DMS79 treated with DMSO at 0.1 percent for 48 hours (cell line): ENCODE data around the gene PPP6C.
A peak's percentile ranks its signal among the peaks of the same experiment; 100 is the strongest.
"Not testable (repeated sequence)": the region's sequence is repeated elsewhere in the genome, so short reads cannot be mapped to it uniquely, and the experiment has no call there.

Experiments used
- DNase-seq: peaks from one replicate; lab custom pipeline; 2025; lab: John Stamatoyannopoulos, UW

The PPP6C gene

DNA sequence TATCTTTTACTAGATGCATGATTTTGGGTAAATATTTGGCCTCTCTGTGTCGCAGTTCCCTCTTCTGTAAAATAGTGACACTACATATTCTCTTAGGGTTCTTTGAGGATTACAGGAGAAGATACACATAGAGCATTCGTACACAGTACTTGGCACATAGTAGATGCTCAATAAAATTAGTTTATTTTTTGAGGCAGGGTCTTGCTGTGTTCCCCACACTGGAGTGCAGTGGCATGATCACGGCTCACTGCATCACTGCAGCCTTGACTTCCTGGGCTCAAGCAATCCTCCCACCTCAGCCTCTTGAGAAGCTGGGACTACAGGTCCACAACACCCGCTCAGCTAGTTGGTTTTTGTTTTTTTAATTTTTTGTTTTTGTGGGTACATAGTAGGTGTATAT is 47.9 kb downstream of the PPP6C start:
- DNase-seq, result no peak

DNA sequence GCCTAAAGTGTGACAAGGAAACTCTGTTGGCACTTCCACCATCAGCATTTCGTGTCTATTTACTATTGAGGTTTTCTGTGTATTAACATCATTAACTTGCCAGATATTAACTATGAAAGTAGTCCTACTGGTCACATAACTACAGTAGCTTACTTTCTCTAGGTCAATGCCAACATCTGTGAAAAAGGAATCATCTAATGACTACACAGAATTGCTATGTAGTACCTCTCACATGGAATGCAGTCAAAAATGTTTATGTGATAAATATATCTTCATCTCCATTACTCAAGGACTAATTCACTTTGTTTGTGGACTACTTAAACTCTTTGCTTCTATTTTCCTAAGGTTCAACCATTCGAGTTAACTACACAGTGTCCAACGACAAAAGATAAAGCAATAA is 48.4 kb downstream of the PPP6C start:
- DNase-seq, result no peak

- no peak for DNase-seq
Observed at GRCh38 chr9:125140576-125140975, 49.0 kb downstream of the PPP6C start.

- DNase-seq, result no peak
Observed at GRCh38 chr9:125137200-125137599, 52.4 kb downstream of the PPP6C start.

DNA sequence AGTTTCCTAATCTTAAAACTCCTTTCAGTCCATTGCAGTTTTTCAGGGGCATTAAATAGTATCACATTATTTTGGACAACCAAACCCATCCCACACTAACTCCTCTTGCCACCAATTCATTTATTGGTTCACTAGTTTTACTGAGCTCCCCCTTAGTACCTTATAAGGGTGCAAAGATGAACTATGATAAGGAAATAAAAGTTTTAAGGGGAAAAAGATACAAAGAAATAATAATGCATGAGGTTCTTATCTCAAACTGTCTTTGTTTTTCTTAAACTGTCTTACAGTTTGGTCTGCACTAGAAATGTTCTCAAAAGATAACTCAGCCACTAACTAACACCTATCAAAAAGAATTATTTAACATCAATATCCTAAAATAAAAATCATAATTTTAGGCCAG is 54.6 kb downstream of the PPP6C start:
- no peak for DNase-seq

- no peak for DNase-seq
Observed at GRCh38 chr9:125133403-125134329, 55.9 kb downstream of the PPP6C start.

DNA sequence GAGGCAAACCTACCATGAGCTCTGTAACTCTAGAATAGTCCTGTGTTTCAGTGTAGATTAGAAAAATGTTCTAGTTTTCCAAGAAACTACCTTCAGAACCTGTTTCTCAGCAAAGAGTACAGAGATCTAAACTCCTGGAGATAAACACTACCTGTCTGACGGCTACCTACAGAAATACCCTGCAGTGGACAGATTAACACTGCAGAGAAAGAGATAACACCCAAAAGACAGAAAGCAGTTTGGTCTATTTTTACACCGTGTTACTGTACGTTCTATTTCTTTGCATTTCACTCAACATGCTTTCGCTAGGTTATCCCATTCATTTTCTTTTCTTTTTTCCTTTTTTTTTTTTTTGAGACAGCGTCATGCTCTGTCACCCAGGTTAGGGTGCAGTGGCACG is 57.8 kb downstream of the PPP6C start:
- DNase-seq, result no peak

GRCh38 chr9:125126019-125126746 is 63.4 kb downstream of the PPP6C start:
- DNase-seq, result peak; percentile 5

DNA sequence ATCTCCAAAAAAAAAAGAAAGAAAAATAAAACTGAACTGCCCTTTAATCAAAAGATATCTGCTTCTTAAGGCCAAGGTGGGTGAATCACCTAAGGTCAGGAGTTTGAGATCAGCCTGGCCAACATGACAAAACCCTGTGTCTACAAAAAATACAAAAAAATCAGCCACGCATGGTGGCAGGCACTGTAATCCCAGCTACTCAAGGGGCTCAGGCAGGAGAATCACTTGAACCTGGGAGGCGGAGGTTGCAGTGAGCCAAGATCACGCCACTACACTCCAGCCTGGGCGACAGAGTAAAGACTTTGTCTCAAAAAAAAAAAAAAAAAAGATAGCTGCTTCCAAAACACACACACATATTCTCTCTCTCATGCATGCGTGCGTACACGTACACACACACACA is 64.1 kb downstream of the PPP6C start:
- DNase-seq, result peak; percentile 5

- no peak for DNase-seq
Observed at GRCh38 chr9:125121146-125121545, 68.5 kb downstream of the PPP6C start.

DNA sequence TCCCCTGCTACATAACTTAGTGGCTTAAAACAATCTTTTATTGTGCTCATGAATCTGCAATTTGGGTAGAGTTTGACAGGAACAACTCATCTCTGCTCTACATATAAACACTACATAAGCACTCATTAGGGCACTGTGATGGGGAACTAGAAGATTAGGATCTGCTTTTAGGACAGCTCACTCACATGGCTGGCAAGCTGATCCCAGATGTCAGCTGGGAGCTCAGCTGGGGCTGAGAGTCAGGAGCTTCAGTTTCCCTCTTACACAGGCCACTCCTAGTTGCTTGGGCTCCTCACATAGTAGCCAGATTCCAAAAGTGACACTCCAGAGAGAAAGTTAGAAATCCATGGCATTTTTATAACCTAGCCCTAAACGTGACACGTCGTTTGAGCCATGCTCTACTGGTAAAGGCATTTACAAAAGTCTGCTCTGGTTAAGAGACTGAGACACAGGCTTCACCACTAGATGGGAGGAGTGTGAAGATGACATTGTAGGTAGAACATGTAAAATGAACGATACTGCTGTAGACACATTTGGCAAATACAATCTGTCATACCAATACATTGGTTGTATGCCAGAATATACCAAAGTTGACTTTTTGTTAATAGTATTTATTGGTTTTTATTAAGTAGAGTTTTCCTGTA is 69.8 kb downstream of the PPP6C start:
- DNase-seq, result no peak

GRCh38 chr9:125118696-125119095 is 70.9 kb downstream of the PPP6C start:
- DNase-seq, result not testable (repeated sequence)

DNA sequence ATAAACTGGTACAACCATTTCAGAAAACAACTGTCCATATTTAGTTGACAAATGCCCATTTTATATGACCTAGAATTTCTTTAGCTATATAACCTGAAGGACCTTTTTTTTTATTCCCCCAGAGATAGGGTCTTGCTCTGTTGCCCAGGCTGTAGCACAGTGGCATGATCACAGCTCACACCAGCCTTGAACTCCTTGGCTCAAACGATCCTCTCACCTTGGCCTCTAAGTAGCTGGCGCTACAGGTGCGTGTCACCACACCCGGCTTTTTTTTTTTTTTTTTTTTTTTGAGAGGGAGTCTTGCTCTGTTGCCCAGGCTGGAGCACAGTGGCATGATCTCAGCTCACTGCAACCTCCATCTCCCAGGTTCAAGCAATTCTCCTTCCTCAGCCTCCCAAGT is 75.1 kb downstream of the PPP6C start:
- DNase-seq, result not testable (repeated sequence)

DNA sequence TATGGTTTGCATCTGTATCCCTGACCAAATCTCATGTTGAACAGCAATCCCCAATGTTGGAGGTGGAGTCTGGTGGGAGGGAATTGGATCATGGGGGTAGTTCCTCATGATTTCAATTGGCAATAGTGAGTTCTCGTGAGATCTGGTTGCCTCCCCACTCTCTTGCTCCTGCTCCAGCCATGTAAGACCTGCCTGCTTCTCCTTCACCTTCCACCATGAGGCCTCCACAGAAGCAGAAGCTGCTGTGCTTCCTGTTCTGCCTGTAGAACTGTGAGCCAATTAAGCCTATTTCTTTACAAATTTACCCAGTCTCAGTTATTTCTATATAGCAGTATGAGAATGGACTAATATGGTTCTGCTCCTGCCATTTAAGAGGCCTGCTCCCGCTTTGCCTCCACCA is 79.1 kb downstream of the PPP6C start:
- DNase-seq, result no peak

DNA sequence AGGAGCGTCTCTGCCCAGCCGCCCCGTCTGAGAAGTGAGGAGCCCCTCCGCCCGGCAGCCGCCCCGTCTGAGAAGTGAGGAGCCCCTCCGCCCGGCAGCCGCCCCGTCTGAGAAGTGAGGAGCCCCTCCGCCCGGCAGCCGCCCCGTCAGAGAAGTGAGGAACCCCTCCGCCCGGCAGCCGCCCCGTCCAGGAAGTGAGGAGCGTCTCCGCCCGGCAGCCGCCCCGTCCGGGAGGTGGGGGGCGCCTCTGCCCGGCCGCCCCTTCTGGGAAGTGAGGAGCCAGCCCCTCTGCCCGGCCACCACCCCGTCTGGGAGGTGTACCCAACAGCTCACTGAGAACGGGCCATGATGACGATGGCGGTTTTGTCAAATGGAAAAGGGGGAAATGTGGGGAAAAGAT is 81.1 kb downstream of the PPP6C start:
- not testable (repeated sequence) for DNase-seq

DNA sequence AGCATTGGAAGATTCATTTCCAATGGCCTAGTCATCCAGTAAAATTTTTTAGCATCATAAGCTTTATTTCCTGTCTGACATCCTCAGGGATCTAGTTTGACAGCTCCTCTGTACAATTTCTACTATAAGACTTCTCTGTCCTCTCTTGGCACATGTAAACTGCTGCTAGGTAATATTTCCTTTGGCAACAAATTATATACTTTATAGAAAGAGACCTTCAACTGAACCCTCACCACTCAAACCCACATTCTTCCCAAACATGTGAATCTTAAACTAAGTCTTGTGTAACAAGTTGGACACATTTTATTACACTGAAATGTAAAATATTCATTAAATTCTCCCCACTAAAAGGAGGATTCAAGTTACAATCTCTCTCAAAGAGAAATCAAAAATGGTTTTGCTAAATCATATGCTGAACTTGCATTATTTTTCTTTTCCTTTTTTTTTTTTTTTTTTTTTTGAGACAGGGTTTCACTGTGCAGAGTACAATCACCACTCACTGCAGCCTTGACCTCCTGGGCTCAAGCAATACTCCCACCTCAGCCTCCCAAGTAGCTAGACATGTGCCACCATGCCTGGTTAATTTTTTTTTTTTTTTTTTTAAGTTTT is 83.2 kb downstream of the PPP6C start:
- no peak for DNase-seq

GRCh38 chr9:125103770-125104460 is 85.7 kb downstream of the PPP6C start:
- DNase-seq, result no peak

DNA sequence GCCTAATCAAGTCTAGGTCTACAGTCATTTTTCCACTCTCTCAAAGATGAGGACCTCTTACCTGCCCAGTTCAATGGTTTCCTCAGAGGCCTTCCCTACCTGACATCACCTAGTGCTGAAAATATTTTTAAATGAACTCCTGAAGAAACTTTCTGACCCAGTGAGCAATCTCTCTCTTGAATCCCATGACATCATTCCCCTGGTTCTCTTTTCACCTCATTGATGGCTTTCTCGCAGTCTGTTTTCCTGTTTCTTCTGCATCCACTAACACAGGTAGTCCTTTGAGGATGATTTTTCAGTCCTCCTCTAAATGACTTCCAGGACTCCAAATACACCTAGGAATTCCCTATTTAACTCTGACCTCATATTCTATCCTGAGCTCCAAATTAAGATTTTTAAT is 86.6 kb downstream of the PPP6C start:
- no peak for DNase-seq

DNA sequence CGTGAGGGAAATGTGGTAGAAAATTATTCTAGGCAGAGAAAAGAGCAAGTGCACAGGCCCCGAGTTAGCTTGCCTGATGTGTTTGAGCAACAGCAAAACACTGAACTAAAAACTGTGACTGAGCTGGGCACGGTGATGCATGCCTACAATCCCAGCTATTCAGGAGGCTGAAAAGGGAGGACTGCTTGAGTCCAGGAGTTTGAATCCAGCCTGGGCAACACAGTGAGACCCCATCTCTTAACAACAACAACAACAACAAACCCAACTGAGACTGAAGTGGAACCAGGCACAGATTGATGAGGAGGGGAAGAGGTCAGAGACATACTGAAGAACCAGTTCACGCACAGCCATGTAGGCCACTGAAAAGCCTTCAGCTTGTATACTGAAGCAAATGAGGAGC is 88.8 kb downstream of the PPP6C start:
- DNase-seq, result no peak

DNA sequence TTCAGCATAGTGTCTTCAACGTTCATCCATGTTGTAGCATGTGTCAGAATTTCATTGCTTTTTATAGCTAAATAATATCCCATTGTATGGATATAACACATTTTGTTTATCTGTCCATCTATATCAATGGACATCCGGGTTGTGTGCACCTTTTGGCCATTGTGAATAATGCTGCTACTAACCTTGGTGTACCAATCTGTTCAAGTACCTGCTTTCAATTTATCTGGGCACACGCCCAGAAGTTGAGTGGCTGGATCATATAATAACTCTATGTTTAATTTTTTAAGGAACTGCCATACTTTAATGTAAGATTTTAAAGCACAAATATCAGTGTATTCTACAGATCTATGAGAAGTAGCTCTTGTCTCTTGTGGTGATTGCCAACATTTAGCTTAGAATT is 89.8 kb downstream of the PPP6C start:
- peak; percentile 55 for DNase-seq
